IMR-90 (cell line): ENCODE data around the gene DIPK1B. TPM values are rescaled to one million over a fixed set of nuclear protein-coding genes. Genes with fewer than 3 reads are reported as not detected.

ENCODE experiments used
- ATAC-seq: fragments of 200-7000 bp; cut with Tn5 transposase; 2 replicates; pipeline ENCODE4 v1.9.1; 2020; ENCODE audit warnings: low read depth, mild to moderate bottlenecking, moderate library complexity
- BruUV-seq: library from RNA; stranded (reverse); fragments of 400-500 nt; replicated peaks from 2 replicates; lab custom pipeline; 2021; lab: Mats Ljungman, UMichigan
- CTCF ChIA-PET: fragments of 300-600 bp; formaldehyde crosslinking; extraction: SDS; loops from one replicate; lab custom pipeline; 2021; ENCODE audit warnings: antibody characterized with exemption; lab: Yijun Ruan, JAX
- POLR2A ChIA-PET: fragments of 300-600 bp; sonication (Branson Sonifier 250); formaldehyde crosslinking; loops from one replicate; lab custom pipeline; 2022; ENCODE audit warnings: antibody characterized with exemption; ENCODE audit not compliant: unreplicated experiment; lab: Charles Lee
- DNase-seq: peaks from one replicate; pipeline ENCODE4 v3.0.0; 2013
- H2AFZ ChIP-seq: replicated peaks from 2 replicates; pipeline ENCODE3; 2013; ENCODE audit warnings: low read length, mild to moderate bottlenecking; ENCODE audit not compliant: poor library complexity
- H2AK5ac ChIP-seq: 2 replicates; pipeline ENCODE4 v1.6.1; 2013; ENCODE audit warnings: low read depth, low read length, inconsistent platforms
- H2AK9ac ChIP-seq: replicated peaks from 2 replicates; pipeline ENCODE3; 2013; ENCODE audit warnings: mild to moderate bottlenecking, low read depth, low read length, moderate library complexity; ENCODE audit not compliant: poor library complexity
- H2BK120ac ChIP-seq: 2 replicates; pipeline ENCODE4 v1.6.1; 2013; ENCODE audit warnings: low read depth, low read length, inconsistent platforms
- H2BK15ac ChIP-seq: 3 replicates; pipeline ENCODE4 v1.6.1; 2013; ENCODE audit warnings: low read depth, low read length, inconsistent platforms
- H2BK20ac ChIP-seq: 2 replicates; pipeline ENCODE4 v1.6.1; 2013; ENCODE audit warnings: low read depth, mild to moderate bottlenecking, inconsistent platforms, low read length, moderate library complexity
- H2BK5ac ChIP-seq: 2 replicates; pipeline ENCODE4 v1.6.1; 2013; ENCODE audit warnings: mild to moderate bottlenecking, low read depth, low read length, inconsistent platforms; ENCODE audit not compliant: poor library complexity, severe bottlenecking
- H3K14ac ChIP-seq: replicated peaks from 2 replicates; pipeline ENCODE4 v1.6.1; 2013; ENCODE audit warnings: low read depth, low read length, inconsistent platforms
- H3K18ac ChIP-seq: 2 replicates; pipeline ENCODE4 v1.6.1; 2013; ENCODE audit warnings: low read depth, low read length, control low read depth
- H3K23ac ChIP-seq: 2 replicates; pipeline ENCODE4 v1.6.1; 2013; ENCODE audit warnings: low read depth, low read length, inconsistent platforms
- H3K27ac ChIP-seq: 2 replicates; pipeline ENCODE4 v1.5.1; 2013; ENCODE audit warnings: mild to moderate bottlenecking, control low read depth, low read length; ENCODE audit not compliant: insufficient read depth
- H3K27me3 ChIP-seq: 2 replicates; pipeline ENCODE4 v1.6.1; 2013; ENCODE audit warnings: low read length; ENCODE audit not compliant: control insufficient read depth, insufficient read depth
- H3K36me3 ChIP-seq: 2 replicates; pipeline ENCODE4 v1.6.1; 2013; ENCODE audit warnings: low read length, mixed read lengths; ENCODE audit not compliant: control insufficient read depth, insufficient read depth
- H3K4ac ChIP-seq: 2 replicates; pipeline ENCODE4 v1.6.1; 2013; ENCODE audit warnings: low read depth, low read length, inconsistent platforms
- H3K4me1 ChIP-seq: 2 replicates; pipeline ENCODE4 v1.6.1; 2013; ENCODE audit warnings: low read length, mixed read lengths; ENCODE audit not compliant: control insufficient read depth, insufficient read depth
- H3K4me2 ChIP-seq: 2 replicates; pipeline ENCODE4 v1.6.1; 2013; ENCODE audit warnings: low read depth, mild to moderate bottlenecking, control low read depth, low read length, moderate library complexity
- H3K4me3 ChIP-seq: 2 replicates; pipeline ENCODE4 v1.5.1; 2013; ENCODE audit warnings: low read depth, mild to moderate bottlenecking, control low read depth, low read length, moderate library complexity; ENCODE audit not compliant: insufficient read depth
- H3K56ac ChIP-seq: 2 replicates; pipeline ENCODE4 v1.6.1; 2013; ENCODE audit warnings: low read length, inconsistent platforms; ENCODE audit not compliant: insufficient read depth; ENCODE audit errors: extremely low read depth
- H3K79me1 ChIP-seq, 2 experiments: 2 replicates each; pipeline ENCODE4 v1.6.1; 2013; ENCODE audit warnings: low read length in 2 of 2, inconsistent platforms in 1 of 2, low read depth in 1 of 2
- H3K9ac ChIP-seq: 2 replicates; pipeline ENCODE4 v1.6.1; 2013; ENCODE audit warnings: low read depth, low read length, control low read depth
- H3K9me1 ChIP-seq: 2 replicates; pipeline ENCODE4 v1.6.1; 2013; ENCODE audit warnings: low read length, inconsistent platforms; ENCODE audit not compliant: insufficient read depth
- H3K9me3 ChIP-seq: 2 replicates; pipeline ENCODE4 v1.6.1; 2013; ENCODE audit warnings: low read length; ENCODE audit not compliant: control insufficient read depth, insufficient read depth
- H4K20me1 ChIP-seq: 2 replicates; pipeline ENCODE4 v1.6.1; 2013; ENCODE audit warnings: low read length, inconsistent platforms; ENCODE audit not compliant: insufficient read depth
- H4K5ac ChIP-seq: 2 replicates; pipeline ENCODE4 v1.6.1; 2013; ENCODE audit warnings: mild to moderate bottlenecking, low read depth, low read length, control low read depth
- H4K8ac ChIP-seq, 2 experiments: 2 replicates each; pipeline ENCODE4 v1.6.1; 2013; ENCODE audit warnings: low read depth in 2 of 2, low read length in 2 of 2, control low read depth in 1 of 2, inconsistent platforms in 1 of 2
- H4K91ac ChIP-seq: 2 replicates; pipeline ENCODE4 v1.6.1; 2013; ENCODE audit warnings: low read depth, low read length, inconsistent platforms; ENCODE audit not compliant: insufficient read depth
- BHLHE40 ChIP-seq: fragments of 150-350 bp; IDR thresholded peaks from 2 replicates; pipeline ENCODE4 v1.6.1; 2016; ENCODE audit warnings: mild to moderate bottlenecking, low read depth, low read length
- CEBPB ChIP-seq: IDR thresholded peaks from 2 replicates; pipeline ENCODE4 v1.6.1; 2012; ENCODE audit warnings: low read depth, low read length, improper control_type of control experiment
- CHD1 ChIP-seq: IDR thresholded peaks from 2 replicates; pipeline ENCODE4 v1.6.1; 2012; ENCODE audit warnings: low read depth, low read length, improper control_type of control experiment
- FOS ChIP-seq: fragments of 150-350 bp; IDR thresholded peaks from 2 replicates; pipeline ENCODE4 v1.6.1; 2016; ENCODE audit warnings: low read depth, low read length
- MAFK ChIP-seq: IDR thresholded peaks from 2 replicates; pipeline ENCODE4 v1.6.1; 2012; ENCODE audit warnings: low read depth, low read length, improper control_type of control experiment
- MAZ ChIP-seq: IDR thresholded peaks from 2 replicates; pipeline ENCODE4 v1.6.1; 2012; ENCODE audit warnings: low read depth, mild to moderate bottlenecking, low read length, improper control_type of control experiment, moderate library complexity, borderline replicate concordance
- MXI1 ChIP-seq: IDR thresholded peaks from 2 replicates; pipeline ENCODE4 v1.6.1; 2012; ENCODE audit warnings: low read depth, mild to moderate bottlenecking, low read length, moderate library complexity, borderline replicate concordance
- NFE2L2 ChIP-seq: fragments of 150-350 bp; IDR thresholded peaks from 2 replicates; pipeline ENCODE4 v1.6.1; 2016; ENCODE audit warnings: low read depth, mild to moderate bottlenecking, low read length
- POLR2A ChIP-seq: IDR thresholded peaks from 2 replicates; pipeline ENCODE4 v1.6.1; 2012; ENCODE audit warnings: mild to moderate bottlenecking, low read depth, low read length
- RAD21 ChIP-seq: IDR thresholded peaks from 2 replicates; pipeline ENCODE4 v1.6.1; 2012; ENCODE audit warnings: low read length, improper control_type of control experiment
- RCOR1 ChIP-seq: IDR thresholded peaks from 2 replicates; pipeline ENCODE4 v1.6.1; 2012; ENCODE audit warnings: mild to moderate bottlenecking, low read length, improper control_type of control experiment; ENCODE audit not compliant: insufficient replicate concordance
- RFX5 ChIP-seq: IDR thresholded peaks from 2 replicates; pipeline ENCODE4 v1.8.0; 2012; ENCODE audit warnings: low read depth, mild to moderate bottlenecking, low read length, moderate library complexity
- SMC3 ChIP-seq: fragments of 150-350 bp; IDR thresholded peaks from 2 replicates; pipeline ENCODE4 v1.6.1; 2016; ENCODE audit warnings: low read depth, mild to moderate bottlenecking, antibody characterized with exemption, low read length, moderate library complexity
- WGBS, 2 experiments: methylation state at CpG; one replicate each; pipeline versions ENCODE4 v1.1.5 to v1.1.7; 2013; ENCODE audit warnings: missing lambda C conversion rate in 2 of 2; ENCODE audit not compliant: insufficient read length in 1 of 2; ENCODE audit errors: extremely low coverage in 2 of 2; 5-methylcytosine and 5-hydroxymethylcytosine counted together
- dilution Hi-C: fragments of 300-500 bp; cut with HindIII; formaldehyde crosslinking; loops from one replicate; pipeline ENCODE4 v1.14.3; 2018; ENCODE audit warnings: low sequenced_read_pairs; ENCODE audit not compliant: unreplicated experiment
- in situ Hi-C: fragments of 300-500 bp; cut with MboI; formaldehyde crosslinking; loops from 3 replicates; pipeline ENCODE4 v1.14.3; 2019; ENCODE audit warnings: low sequenced_read_pairs, inconsistent platforms, mixed read lengths
- intact Hi-C: fragments of 100-400 bp; cut with micrococcal nuclease; formaldehyde crosslinking; loops from 2 replicates; pipeline ENCODE4 v1.10.0; 2022
- polyA plus RNA-seq, 3 experiments: library from polyadenylated mRNA; depleted of rRNA; stranded (reverse); fragments of >200 nt; gene quantifications; 2 replicates each; pipeline ENCODE4 v1.2.3, GENCODE V29; 2012; ENCODE audit warnings: low replicate concordance in 1 of 3
- total RNA-seq: library from RNA; depleted of rRNA; stranded (reverse); fragments of >200 nt; gene quantifications from 2 replicates; pipeline ENCODE4 v1.2.3, GENCODE V29; 2012
- TF ChIP-seq, protein P1 (sequence below): conservative IDR thresholded peaks from 2 replicates; pipeline ENCODE4 v1.5.1; 2012; ENCODE audit warnings: mild to moderate bottlenecking, low read depth, low read length, improper control_type of control experiment
- TF ChIP-seq, protein P2 (sequence below): fragments of 150-350 bp; IDR thresholded peaks from 2 replicates; pipeline ENCODE4 v1.6.1; 2016; ENCODE audit warnings: low read depth, mild to moderate bottlenecking, low read length, moderate library complexity, borderline replicate concordance
- TF ChIP-seq, protein P3 (sequence below): fragments of 150-350 bp; IDR thresholded peaks from 2 replicates; pipeline ENCODE4 v1.6.1; 2017; ENCODE audit warnings: mild to moderate bottlenecking, antibody characterized with exemption, low read length, low read depth

Gene DIPK1B
- total and polyA plus RNA-seq, 2 of the 4 experiments (the other 2 are of a cell fraction), result 3.4 to 7.1 TPM

DNA sequence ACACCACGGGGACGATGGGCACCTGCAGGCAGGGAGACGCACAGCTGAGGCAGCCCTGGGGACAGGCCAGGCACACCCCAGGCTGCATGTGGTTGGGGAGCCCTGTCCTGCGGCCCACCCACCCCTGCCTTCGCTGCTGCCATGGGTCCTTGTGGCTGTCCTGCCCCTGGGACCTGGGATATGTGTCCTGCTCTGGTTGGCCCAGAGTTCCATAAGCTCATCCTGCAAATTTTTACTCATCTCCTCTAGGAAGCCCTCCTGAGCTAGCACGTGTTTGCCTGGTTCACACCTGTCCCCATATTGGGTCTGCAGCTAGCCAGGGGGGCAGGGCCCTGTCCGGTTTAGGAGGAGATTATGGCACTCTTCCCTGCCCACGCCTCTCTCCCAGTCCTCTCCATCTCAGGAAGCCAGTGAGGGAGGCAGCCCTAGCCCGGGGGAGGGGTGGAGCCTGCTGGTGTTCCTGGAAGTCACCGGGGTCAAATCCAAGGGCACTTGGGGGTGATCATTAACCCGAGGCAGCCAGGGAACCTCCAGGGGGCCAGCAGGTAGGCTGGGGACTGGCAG, 37.5 kb upstream of the DIPK1B start:
- Histone ChIP-seq H3K27me3 (no peaks in the 10 kb centered on the region), H3K18ac (no peak overlapping the region), H3K14ac (no peak overlapping the region), H3K23ac (no peak overlapping the region), H4K8ac (no peak overlapping the region), H3K27ac (no peak overlapping the region), H3K4me2 (no peak overlapping the region), H3K9ac (no peak overlapping the region), H2AK9ac (no peak overlapping the region), H3K9me3 (no peaks in the 10 kb centered on the region), H2BK5ac (no peak overlapping the region), H2BK15ac (no peak overlapping the region), H3K4me3 (no peak overlapping the region), H3K9me1 (no peaks in the 10 kb centered on the region), H4K20me1 (no peaks in the 10 kb centered on the region; the same call in none of the 2 replicates), H3K56ac (no peak overlapping the region), H4K5ac (no peak overlapping the region), H3K4me1 (no peaks in the 10 kb centered on the region), H4K91ac (no peak overlapping the region), H2AFZ (no peak overlapping the region), H3K79me1 (0 out of 4 replicates have a peak, but pooled peaks cover 0 to 7% of the 10 kb centered on the region in 2 experiments), H3K36me3 (peaks cover 18% of the 10 kb centered on the region; the same call in 1 of the 2 replicates), H2BK20ac (no peak overlapping the region), H2BK120ac (no peak overlapping the region), H2AK5ac (no peak overlapping the region), H3K4ac (no peak overlapping the region)
- TF ChIP-seq CHD1, result no peak
- TF ChIP-seq POLR2A, result no peak
- TF ChIP-seq MAFK, result no peak
- TF ChIP-seq CEBPB, result no peak
- TF ChIP-seq, protein P1, sequence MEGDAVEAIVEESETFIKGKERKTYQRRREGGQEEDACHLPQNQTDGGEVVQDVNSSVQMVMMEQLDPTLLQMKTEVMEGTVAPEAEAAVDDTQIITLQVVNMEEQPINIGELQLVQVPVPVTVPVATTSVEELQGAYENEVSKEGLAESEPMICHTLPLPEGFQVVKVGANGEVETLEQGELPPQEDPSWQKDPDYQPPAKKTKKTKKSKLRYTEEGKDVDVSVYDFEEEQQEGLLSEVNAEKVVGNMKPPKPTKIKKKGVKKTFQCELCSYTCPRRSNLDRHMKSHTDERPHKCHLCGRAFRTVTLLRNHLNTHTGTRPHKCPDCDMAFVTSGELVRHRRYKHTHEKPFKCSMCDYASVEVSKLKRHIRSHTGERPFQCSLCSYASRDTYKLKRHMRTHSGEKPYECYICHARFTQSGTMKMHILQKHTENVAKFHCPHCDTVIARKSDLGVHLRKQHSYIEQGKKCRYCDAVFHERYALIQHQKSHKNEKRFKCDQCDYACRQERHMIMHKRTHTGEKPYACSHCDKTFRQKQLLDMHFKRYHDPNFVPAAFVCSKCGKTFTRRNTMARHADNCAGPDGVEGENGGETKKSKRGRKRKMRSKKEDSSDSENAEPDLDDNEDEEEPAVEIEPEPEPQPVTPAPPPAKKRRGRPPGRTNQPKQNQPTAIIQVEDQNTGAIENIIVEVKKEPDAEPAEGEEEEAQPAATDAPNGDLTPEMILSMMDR, result no peak
- TF ChIP-seq MXI1, result no peak
- TF ChIP-seq BHLHE40, result no peak
- TF ChIP-seq, protein P2, sequence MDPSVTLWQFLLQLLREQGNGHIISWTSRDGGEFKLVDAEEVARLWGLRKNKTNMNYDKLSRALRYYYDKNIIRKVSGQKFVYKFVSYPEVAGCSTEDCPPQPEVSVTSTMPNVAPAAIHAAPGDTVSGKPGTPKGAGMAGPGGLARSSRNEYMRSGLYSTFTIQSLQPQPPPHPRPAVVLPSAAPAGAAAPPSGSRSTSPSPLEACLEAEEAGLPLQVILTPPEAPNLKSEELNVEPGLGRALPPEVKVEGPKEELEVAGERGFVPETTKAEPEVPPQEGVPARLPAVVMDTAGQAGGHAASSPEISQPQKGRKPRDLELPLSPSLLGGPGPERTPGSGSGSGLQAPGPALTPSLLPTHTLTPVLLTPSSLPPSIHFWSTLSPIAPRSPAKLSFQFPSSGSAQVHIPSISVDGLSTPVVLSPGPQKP, result no peak
- TF ChIP-seq RAD21, result no peak
- no peak for TF ChIP-seq NFE2L2
- TF ChIP-seq SMC3, result no peak
- TF ChIP-seq MAZ, result no peak
- no peak for TF ChIP-seq RCOR1
- TF ChIP-seq, protein P3, sequence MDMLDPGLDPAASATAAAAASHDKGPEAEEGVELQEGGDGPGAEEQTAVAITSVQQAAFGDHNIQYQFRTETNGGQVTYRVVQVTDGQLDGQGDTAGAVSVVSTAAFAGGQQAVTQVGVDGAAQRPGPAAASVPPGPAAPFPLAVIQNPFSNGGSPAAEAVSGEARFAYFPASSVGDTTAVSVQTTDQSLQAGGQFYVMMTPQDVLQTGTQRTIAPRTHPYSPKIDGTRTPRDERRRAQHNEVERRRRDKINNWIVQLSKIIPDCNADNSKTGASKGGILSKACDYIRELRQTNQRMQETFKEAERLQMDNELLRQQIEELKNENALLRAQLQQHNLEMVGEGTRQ, result no peak
- TF ChIP-seq RFX5, result no peak
- no peak for TF ChIP-seq FOS
- DNase-seq, result no peak
- WGBS, 2 experiments, result 63% methylated on average over 6 of the region's 11 CpGs; no CpG with 5 or more reads in 1 of the 2 experiments
- dilution Hi-C loops (no loop called here), in situ Hi-C loops (no loop called here), intact Hi-C loops (no loop called here)
- BruUV-seq, result no TSS peak
- ChIA-PET CTCF (no interaction called here), POLR2A (no interaction called here)
- ATAC-seq, result no peak
